HUES6 (cell line): ENCODE measurements around the gene CAMK1.
"Not testable (repeated sequence)": the region's sequence is repeated elsewhere in the genome, so short reads cannot be mapped to it uniquely, and the experiment has no call there.

Source experiments
- H3K27ac ChIP-seq: 2 replicates; pipeline ENCODE4 v1.7.0; 2013; ENCODE audit warnings: low read depth, mild to moderate bottlenecking, low read length, inconsistent platforms
- H3K27me3 ChIP-seq: 2 replicates; pipeline ENCODE4 v1.6.1; 2013; ENCODE audit warnings: low read length; ENCODE audit not compliant: control insufficient read depth, insufficient read depth
- H3K36me3 ChIP-seq: 2 replicates; pipeline ENCODE4 v1.6.1; 2013; ENCODE audit warnings: low read length; ENCODE audit not compliant: control insufficient read depth, insufficient read depth
- H3K4me1 ChIP-seq: 2 replicates; pipeline ENCODE4 v1.6.1; 2013; ENCODE audit warnings: low read length; ENCODE audit not compliant: control insufficient read depth, insufficient read depth
- H3K4me3 ChIP-seq: 2 replicates; pipeline ENCODE4 v1.5.1; 2013; ENCODE audit warnings: low read depth, low read length
- H3K9ac ChIP-seq: one replicate; pipeline ENCODE4 v1.6.1; 2013; ENCODE audit warnings: mild to moderate bottlenecking, low read length
- H3K9me3 ChIP-seq: 2 replicates; pipeline ENCODE4 v1.6.1; 2013; ENCODE audit warnings: low read depth, low read length; ENCODE audit not compliant: control insufficient read depth, insufficient read depth

The CAMK1 gene

DNA sequence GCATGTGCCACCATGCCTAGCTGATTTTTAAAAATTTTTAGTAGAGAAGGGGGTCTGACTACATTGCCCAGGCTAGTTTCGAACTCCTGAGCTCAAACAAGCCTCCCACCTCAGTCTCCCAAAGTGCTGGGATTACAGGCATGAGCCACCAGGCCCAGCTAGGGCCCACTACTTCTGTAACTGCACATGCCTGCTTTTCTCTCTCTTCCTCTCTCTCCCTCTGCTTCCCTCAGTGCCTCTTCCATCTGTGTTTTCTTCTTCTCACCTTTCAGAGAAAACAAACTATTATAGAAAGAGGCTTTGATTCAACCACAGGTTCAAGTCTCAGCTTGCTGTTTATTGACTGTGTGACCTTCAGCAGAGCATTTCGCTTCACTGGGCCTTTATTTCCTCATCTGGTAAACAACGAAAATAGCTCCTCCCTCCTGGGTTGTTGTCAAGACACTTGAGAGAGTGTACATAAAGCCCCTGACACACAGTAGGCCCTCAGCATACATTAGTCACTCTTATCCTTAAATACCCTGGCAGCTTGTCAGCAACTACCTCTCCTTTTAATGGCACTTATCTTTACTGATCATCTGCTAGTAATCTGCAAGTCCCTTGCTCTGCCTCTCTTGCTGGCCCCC is 12.3 kb upstream of the CAMK1 start:
- no peak overlapping the region for H3K27ac ChIP-seq
- no peaks in the 10 kb centered on the region for H3K4me1 ChIP-seq
- no peak overlapping the region for H3K4me3 ChIP-seq
- H3K9ac ChIP-seq: no peak overlapping the region
- H3K9me3 ChIP-seq: no peaks in the 10 kb centered on the region
- peaks cover 60% of the 10 kb centered on the region for H3K36me3 ChIP-seq
- no peaks in the 10 kb centered on the region for H3K27me3 ChIP-seq

DNA sequence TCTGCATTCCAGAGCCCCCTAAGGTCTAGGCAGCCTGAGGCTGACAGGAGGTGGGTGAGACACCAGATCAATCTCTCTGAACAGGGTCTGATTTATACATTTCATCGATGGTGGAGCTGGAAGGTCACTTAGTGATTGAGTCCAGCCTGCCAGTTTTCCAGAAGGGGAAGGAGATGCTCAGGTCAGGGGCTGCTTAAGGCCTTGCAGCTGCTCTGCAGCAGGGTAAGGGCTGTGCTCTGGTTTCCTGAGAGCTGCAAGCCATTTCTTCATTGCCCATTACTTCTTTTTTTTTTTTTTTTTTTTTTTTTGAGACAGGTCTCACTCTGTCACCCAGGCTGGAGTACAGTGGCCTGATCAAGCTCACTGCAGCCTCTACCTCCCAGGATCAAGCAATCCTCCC is 11.8 kb upstream of the CAMK1 start:
- H3K36me3 ChIP-seq: peaks cover 58% of the 10 kb centered on the region
- no peak overlapping the region for H3K4me3 ChIP-seq
- no peak overlapping the region for H3K9ac ChIP-seq
- H3K27ac ChIP-seq: no peak overlapping the region
- no peaks in the 10 kb centered on the region for H3K9me3 ChIP-seq
- H3K4me1 ChIP-seq: no peaks in the 10 kb centered on the region
- no peaks in the 10 kb centered on the region for H3K27me3 ChIP-seq

DNA sequence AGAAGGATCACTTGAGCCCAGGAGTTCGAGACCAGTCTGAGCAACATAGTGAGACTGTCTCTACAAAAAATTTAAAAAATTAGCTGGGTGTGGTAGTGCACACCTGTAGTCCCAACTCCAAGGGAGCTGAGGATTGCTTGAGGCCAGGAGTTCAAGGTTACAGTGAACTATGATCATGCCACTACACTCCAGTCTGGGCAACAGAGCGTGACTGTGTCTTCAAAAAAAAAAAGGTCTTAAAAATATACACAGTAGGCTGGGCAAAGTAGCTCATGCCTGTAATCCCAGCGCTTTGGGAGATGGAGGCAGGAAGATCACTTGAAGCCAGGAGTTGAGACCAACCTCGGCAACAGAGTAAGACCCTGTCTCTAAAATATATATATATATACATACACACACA is 11.2 kb upstream of the CAMK1 start:
- Histone ChIP-seq H3K4me3 (no peak overlapping the region), H3K4me1 (no peaks in the 10 kb centered on the region), H3K27me3 (no peaks in the 10 kb centered on the region), H3K9ac (no peak overlapping the region), H3K27ac (no peak overlapping the region), H3K36me3 (peaks cover 52% of the 10 kb centered on the region), H3K9me3 (no peaks in the 10 kb centered on the region)

DNA sequence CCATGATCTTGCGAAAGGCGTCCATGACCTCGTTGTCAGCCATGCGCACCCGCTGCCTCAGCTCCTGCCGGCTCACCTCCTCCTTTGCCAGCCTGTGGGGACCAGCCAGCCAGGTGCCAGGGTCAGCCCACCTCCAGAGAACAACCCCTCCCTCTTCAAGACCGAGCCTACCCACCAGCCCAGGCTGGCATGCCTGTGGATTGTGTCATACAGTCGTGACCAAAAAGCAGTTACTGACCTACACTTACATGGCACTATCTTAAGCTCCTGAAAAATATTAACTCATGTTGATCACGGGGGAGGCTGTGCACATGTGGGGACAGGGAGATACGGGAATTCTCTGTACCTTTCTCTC is 10.7 kb upstream of the CAMK1 start:
- no peak overlapping the region for H3K9ac ChIP-seq
- H3K27ac ChIP-seq: no peak overlapping the region
- H3K9me3 ChIP-seq: no peaks in the 10 kb centered on the region
- no peak overlapping the region for H3K4me3 ChIP-seq
- H3K27me3 ChIP-seq: no peaks in the 10 kb centered on the region
- H3K4me1 ChIP-seq: no peaks in the 10 kb centered on the region
- H3K36me3 ChIP-seq: peaks cover 49% of the 10 kb centered on the region

DNA sequence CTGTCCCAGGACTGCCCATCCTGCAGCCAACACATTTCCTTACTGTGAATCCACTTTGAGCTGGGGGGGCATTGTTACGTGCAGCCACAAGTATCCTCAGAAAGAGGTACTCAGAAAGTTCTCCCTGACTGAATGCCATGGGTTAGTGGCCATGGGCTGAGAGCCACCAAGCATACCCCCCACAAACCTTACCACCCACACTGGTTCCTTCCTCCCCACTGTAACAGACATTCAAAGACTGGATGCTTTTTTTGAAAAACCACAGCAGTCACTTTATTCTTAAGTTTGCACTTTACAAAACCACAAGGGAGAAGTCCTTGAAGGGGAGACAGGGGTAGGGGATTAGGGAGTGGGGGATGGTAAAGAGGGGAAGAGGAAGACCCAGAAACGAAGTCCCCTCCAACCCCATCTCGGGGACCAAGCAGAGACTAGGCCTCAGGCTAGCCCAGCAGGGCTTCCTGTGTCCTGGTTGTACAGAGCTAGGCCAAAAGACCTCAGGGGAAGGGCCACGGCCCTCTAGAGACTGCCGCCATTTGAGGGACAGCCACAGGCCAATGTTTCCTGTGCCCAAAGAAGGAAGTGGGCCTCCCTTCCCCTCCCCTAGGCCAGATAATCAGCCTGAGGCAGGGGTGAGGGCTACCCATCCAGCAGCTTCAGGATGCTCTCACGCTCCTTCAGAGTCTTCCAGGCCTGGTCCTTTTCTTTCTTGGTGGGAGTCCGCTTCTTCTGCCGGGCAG is 10.1 kb upstream of the CAMK1 start:
- H3K9ac ChIP-seq: no peak overlapping the region

DNA sequence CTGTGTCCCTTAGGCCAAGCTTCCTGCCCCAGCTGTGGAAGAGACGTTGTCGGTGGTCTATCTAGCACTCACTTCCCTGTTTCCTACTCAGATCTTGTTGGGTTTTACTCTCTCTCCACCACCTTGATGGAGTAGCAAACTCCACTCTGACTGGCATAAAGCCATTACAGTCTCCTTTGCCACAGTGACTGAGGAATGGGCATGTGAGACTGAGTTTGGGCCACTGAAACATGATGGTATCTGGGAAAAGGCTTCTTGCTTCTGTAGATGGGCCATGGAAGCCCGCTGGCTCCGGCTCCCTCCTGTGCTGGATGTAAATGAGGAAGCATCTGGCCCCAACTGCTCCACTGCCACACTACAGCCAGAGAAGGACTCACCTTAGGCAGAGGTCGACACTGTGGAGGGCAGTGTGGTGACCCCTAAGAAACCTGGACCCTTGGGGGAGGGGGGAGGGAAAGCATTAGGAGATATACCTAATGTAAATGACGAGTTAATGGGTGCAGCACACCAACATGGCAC is 9.4 kb upstream of the CAMK1 start:
- Histone ChIP-seq H3K27ac (no peak overlapping the region), H3K9ac (no peak overlapping the region), H3K4me3 (no peak overlapping the region), H3K4me1 (no peaks in the 10 kb centered on the region), H3K9me3 (no peaks in the 10 kb centered on the region), H3K27me3 (no peaks in the 10 kb centered on the region), H3K36me3 (peaks cover 39% of the 10 kb centered on the region)

More for the DNA sequence above, 10.1 kb upstream of the CAMK1 start:
- H3K9me3 ChIP-seq: no peaks in the 10 kb centered on the region
- no peaks in the 10 kb centered on the region for H3K27me3 ChIP-seq
- no peak overlapping the region for H3K4me3 ChIP-seq
- no peaks in the 10 kb centered on the region for H3K4me1 ChIP-seq
- no peak overlapping the region for H3K27ac ChIP-seq
- peaks cover 43% of the 10 kb centered on the region for H3K36me3 ChIP-seq

DNA sequence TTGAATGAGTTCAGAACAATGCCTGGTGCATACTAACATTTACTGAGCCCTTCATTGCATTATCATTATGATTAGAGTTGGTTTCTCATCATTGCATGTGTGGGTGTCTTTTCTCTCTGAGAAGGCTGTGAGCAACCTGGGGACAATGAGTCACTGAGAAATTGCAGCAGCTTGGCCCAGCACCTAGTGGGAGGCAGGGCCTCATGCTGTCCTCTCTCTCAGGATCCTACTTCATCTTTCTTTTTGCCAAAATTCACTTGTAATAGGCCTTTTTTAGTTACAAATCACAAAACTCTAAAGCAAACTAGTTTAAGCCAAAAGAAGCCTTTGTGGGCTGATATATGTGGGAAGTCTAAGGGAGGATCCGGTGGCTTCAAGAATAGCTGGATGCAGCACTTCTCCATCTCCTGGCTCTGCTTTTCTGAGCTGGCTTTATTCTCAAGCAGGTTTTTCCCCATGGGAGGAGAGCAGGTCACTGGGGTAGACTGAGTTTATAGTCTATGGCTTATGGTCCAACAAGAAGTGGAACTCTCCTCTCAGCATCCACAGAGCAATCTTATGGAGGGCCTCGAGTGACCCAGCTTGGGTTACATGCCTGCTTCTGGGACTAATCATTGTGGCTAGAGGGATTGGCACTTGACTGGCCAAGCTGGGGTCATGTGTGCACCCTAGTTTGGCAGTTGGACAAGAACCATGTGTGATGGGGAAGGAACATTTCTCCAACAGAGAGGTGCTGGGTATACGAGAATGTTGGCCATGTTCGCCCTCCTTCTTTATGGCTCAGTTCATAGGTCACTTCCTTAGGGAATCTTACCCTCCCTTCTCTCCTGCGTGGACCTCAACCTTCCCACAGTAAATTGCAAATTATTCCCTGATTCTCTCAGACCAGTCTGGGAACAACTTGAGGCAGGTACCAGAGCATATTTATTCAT is 8.7 kb upstream of the CAMK1 start:
- H3K4me3 ChIP-seq: no peak overlapping the region
- no peak overlapping the region for H3K27ac ChIP-seq

DNA sequence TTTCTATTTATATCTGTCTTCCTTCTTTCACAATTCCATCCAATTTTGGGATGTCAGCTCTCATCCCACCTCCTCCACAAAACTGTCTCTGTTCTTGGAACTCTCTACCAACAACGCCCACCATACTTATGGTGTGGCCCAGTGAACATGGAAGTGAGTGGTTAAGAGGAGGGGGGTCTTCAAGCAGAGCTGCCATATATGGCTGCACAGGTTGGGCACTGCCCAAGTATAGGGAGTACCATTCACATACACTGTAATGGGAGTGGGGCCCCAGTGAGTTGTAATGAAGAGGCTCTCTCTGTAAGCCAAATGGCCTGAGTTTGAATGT is 7.9 kb upstream of the CAMK1 start:
- H3K4me1 ChIP-seq: no peaks in the 10 kb centered on the region

More for the DNA sequence above, 8.7 kb upstream of the CAMK1 start:
- Histone ChIP-seq H3K27me3 (no peaks in the 10 kb centered on the region), H3K4me1 (no peaks in the 10 kb centered on the region), H3K9me3 (no peaks in the 10 kb centered on the region), H3K9ac (no peak overlapping the region), H3K36me3 (peaks cover 33% of the 10 kb centered on the region)

DNA sequence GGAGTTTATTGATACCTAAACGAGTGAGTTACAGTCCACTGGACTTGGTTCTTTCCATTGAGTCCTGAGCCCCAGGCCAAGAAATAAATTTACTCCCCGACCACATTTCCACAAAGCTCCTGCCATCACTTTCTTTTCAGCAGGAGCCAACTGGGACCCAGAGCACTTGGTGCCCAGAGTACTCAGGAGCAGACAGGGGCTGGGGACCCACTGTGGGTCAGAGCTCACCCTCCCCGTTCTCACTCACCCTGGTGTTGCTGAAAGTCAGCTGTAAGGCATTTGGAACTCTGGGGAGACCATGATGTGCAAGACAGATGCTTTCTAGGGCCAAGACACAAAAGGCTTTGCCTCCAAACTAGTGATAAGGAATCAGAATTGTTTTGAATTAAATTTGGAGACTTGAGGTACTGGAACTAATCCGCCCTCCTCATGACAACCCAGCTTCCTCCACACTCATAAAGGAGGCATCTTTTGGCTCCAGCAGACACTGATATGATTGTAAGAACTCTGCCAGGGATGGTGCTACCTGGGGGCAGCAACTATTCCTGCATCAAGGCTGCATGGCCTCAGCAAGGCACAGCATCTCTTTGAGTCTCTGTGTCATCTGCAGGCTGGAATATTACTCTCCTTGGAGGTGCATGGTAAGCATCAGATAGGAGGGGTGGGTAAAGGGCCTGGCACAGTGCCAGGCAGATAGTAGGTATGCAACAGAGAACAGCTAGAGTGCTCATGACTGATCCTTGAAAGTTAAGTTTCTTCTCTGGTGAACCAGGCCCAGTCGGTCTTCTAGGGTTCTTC is 7.3 kb upstream of the CAMK1 start:
- H3K4me3 ChIP-seq: no peak overlapping the region
- H3K9me3 ChIP-seq: no peaks in the 10 kb centered on the region
- no peak overlapping the region for H3K9ac ChIP-seq
- no peaks in the 10 kb centered on the region for H3K4me1 ChIP-seq
- no peaks in the 10 kb centered on the region for H3K27me3 ChIP-seq
- no peak overlapping the region for H3K27ac ChIP-seq
- H3K36me3 ChIP-seq: peaks cover 22% of the 10 kb centered on the region

More for the DNA sequence above, 7.9 kb upstream of the CAMK1 start:
- Histone ChIP-seq H3K9ac (no peak overlapping the region), H3K27ac (no peak overlapping the region), H3K9me3 (no peaks in the 10 kb centered on the region), H3K27me3 (no peaks in the 10 kb centered on the region), H3K36me3 (peaks cover 27% of the 10 kb centered on the region), H3K4me3 (no peak overlapping the region)

DNA sequence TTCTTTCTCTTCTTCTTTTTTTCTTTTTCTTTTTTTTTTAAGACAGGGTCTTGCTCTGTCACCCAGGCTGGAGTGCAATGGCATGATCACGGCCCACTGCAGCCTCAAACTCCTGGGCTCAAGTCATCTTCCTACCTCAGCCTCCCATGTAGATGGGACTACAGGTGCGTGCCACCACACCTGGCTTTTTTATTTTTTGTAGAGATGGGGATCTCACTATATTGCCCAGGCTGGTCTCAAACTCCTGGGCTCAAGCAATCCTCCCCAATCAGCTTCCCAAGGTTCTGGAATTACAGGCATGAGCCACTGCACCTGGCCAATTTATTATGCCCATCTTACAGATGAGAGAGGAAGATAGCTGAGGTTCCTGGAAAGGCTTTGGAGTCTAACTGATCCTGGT is 1.3 kb upstream of the CAMK1 start:
- not testable (repeated sequence) for H3K9me3 ChIP-seq, H3K4me3 ChIP-seq, H3K36me3 ChIP-seq, H3K9ac ChIP-seq, H3K27ac ChIP-seq
- Histone ChIP-seq H3K27me3 (peaks cover 11% of the 10 kb centered on the region), H3K4me1 (peaks cover 15% of the 10 kb centered on the region)
